Measurements from ENCODE around the gene RBX1.
"Not testable (repeated sequence)": the region's sequence is repeated elsewhere in the genome, so short reads cannot be mapped to it uniquely, and the experiment has no call there.

Gene RBX1

DNA sequence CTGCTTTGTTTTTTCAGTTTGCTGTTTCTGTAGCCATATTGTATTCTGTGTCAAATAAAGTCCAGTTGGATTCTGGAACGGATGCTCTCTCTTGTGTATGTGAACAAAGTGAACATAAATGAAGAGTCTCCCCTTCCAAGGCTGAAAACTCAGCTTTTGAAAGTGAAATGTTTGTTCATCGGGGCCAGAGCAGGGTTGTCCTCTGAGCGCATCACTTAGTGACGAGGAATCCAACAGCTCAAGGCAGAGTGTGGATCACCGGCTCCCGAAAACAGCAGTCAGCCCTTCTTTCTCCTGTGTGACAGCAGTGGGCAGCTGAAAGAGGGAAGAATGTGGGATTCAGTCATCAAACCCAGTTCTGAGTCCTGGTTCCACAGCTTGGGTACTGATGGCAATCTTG, 21.4 kb downstream of the RBX1 start:
- no peak for DNase-seq (ENCODE audit: low read depth)

DNA sequence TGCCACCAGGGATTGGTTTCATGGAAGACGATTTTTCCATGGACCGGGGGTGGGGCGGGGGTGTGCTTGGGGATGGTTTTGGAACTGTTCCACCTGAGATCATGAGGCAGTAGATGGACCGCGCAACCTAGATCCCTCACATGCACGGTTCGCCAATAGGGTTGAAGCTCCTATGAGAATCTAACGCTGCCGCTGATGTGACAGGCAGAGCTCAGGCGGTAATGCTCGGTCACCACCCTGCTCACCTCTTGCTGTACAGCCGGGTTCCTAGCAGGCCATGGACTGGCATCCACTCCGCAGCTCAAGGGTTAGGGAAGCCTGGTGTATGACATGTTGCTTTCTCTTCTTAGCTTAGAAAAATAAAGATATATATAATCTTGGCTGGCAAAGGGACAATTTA, 22.0 kb downstream of the RBX1 start:
- DNase-seq (ENCODE audit: low read depth) = no peak

DNA sequence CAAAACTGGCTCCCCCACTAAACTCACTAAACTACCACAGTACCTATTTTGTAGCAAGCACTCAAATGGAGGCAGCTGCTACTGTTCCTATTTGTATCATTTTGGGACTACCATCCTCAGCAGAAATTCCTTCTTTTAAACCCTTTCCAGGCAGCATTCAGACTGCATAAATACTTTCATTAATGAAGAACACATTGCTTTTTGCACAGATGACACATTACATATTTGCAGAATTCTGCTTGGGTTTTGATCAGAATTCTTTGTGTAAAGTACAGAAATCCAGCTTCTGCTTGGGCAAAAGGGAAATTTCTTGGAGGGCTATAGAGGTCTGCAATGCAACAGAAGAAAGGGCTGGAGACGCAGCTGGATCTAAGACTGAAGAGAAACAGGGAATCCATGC, 24.2 kb downstream of the RBX1 start:
- no peak for DNase-seq (ENCODE audit: low read depth)

DNA sequence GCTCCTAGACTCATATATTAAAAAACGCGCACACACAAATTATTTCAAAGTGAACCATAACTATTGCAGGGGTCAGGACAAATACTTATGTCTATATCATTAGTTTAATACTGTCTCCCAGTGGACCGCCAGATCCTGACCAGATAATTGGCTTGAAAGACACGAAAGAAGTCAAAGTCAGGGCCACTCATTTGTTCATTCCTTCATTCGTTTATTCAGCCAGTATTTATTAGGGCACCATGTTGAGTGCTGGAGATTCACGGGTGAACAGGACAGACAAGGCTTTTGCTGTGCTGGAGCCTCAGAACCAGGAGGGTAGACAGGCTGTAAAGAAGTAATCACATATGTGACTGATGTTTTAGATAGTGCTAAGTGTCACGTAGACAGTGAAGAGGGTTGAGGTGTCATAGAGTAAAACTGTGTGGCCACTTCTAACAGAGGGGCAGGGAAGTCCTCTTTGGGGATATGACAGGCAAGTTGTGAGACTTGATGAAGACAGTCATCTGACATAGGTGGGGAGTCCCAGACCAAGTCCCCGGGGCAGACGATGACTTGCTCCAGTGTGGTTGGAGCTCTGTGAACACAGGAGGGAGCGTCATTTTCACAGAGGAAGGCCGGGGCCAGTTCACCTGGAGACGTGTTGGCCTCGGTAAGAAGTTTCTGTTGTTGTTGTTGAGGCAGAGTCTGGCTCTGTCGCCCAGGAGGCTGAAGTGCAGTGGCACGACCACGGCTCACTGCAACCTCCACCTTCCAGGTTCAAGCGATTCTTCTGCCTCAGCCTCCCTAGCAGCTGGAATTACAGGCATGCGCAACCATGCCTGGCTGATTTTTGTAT, 25.9 kb downstream of the RBX1 start:
- DNase-seq (ENCODE audit: low read depth) = no peak

DNA sequence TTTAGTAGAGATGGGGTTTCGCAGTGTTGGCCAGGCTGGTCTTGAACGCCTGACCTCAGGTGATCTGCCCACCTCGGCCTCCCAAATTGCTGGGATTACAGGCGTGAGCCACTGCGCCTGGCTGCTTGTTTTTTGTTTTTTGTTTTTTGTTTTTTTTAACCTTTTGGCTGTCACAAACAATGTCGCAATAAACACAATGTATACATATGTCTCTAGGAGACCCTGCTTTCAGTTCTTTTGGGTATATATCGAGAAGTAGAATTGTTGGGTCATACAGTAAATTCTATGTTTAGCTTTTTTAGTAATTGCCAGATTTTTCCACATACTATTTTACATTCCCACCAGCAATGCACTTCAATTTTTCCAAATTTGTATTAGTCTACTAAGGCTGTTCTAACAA, 28.0 kb downstream of the RBX1 start:
- no peak for DNase-seq (ENCODE audit: low read depth)

DNA sequence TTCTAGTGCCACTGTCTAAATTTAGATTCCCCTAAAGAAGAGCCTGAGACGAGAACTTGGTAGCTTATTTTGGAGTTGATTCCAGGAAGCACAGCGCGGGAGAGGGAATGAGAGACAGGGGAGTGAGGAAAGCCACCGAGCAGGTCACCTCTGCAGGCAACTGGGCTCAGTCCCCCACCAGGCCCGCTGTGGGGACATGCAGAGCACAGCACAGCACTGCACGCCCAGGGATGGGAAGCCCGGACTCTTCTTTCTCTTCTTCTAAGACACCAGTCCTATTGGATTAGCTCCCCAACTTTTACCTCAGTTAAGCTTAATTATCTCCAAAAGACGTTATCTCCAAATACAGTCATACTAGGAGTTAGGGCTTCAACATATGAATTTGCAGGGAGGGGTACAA, 28.7 kb downstream of the RBX1 start:
- DNase-seq (ENCODE audit: low read depth) = no peak

DNA sequence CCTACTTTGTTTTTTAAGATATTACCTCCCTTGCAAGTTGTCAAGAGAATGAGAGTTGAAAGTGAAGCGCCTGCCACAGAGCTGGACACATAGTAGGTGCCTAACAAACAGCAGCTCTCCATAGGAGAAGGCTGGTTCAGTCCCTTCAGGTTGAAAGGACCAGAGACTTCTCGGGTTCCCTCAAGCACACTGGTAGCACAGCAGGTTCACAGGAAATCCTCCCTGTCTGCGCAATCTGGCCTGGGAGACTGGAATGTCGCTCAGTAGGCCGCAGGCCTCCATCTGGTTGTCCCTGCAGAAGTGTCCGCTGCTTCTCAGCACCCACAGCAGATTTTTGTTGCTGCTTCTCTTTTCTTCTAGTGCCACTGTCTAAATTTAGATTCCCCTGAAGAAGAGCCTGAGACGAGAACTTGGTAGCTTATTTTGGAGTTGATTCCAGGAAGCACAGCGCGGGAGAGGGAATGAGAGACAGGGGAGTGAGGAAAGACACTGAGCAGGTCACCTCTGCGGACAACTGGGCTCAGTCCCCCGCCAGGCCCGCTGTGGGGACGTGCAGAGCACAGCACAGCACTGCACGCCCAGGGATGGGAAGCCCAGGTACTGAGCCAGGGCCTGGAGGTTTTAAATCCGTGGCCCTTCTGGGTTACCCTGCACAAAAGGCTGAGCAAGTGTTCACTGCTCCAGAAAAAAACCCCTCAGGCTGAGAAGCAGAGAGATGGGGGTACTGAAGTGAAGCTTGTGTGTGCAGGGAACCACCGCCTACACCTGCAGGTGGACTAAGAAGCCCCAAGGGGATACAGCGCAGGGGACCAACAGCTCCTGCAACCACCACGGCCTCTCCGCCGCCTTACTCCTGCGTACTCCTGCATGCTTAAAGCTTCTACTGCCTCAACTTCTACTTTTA, 31.6 kb downstream of the RBX1 start:
- no peak for DNase-seq (ENCODE audit: low read depth)

DNA sequence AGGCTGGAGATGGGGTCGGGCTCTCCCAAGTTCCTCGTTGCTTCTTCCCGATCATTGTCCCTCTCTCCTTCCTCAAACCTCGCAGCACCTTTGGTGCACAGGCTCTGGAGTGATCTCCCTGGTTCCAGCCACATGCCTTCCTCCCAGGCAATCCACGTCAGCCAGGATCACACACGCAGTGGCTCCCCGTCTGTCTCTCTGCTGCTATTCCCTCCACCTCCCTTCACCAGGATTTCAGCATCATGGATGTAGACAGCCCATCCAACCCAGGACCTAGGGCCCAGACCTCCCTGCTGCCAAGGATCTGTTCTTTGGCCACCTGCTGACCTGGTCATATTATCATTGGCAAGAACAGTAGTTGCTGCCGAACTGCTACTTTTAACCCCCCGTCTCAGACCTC, 40.1 kb downstream of the RBX1 start:
- no peak for DNase-seq (ENCODE audit: low read depth)

DNA sequence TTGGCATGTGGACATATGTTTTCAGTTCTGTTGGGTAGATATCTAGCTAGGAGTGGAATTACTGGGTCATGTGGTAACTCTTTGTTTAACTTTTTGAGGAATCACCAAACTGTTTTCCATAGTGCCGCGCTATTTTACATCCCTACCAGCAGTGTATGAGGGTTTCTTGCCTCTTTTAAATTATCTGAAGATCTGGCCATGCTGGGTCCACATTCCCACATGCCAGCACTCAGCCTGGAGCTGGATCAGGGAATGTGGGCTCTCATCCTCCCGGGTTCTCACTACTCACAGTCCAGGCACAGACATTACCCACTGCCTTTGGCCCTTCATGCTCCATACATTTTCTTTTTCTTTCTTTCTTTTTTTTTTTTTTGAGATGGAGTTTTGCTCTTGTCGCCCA, 44.6 kb downstream of the RBX1 start:
- DNase-seq (ENCODE audit: low read depth) = no peak

DNA sequence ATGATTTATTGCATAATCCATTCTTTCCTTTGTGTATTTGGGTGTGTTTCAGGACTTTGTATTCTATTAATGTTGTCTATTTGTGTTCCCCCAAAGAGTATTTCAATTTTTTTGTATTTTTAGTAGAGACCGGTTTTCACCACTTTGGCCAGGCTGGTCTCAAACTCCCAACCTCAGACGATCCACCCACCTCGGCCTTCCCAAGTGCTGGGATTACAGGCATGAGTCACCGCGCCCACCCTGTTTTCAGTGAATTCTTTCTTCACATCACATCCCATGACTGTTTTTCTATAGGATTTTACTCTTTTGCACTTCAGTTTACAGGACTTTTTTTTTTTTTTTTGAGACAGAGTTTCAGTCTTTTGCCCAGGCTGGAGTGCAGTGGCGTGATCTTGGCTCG, 46.3 kb downstream of the RBX1 start:
- DNase-seq (ENCODE audit: low read depth) = peak; percentile 7

DNA sequence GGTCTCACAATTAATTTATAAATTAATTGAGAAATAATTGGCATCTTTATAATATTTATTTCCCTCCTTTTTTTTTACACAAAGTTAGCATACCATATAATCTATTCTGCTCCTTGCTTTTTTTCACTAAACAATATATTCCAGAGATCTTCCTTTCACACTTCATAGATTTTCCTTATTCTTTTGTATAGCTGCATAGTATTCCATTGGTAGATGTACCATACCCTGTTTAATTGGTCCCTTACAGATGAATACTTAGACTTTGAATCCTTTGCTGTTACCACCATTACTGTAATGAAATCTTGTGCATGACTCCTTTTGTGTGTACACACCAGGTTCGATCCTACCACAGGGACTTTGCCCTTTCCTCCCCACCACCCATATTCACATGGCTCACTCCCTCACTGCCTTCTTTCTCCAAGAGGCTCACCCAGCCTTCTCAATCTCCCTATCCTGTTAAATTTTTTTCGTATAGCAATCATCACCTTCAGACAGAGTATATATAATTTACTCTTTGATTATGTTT, 48.9 kb downstream of the RBX1 start:
- DNase-seq (ENCODE audit: low read depth) = no peak

DNA sequence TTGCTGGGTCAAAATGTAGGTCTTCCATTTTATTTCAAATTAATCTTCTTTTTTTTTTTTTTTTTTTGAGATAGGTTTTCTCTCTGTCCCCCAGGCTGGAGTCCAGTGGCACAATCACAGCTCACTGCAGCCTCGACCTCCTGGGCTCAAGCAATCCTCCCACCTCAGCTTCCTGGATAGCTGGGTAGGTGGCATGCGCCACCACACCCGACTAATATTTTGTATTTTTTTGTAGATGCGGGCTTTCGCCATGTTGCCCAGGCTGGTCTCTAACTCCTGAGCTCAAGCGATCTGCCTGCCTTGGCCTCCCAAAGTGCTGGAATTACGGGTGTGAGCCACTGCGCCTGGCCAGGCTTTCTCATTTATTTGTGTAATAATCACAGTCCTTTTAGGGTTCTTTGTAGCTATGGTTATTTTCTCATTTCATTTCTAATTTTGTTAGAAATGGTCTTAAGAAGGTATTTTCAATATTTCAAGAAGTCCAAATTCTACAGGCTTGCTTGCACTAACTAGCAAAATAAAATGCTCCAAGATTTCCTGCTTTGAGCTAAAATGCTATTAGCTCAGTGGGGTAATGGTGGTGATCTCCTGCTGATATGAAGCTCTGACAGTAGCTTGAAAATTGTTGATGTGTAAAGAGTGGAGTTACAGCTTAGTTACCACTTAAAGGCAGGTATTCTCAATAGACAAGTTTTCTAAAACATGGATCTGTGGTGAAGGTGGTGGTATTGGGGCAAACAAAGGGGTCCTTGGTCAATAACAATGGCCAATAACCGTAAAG, 50.0 kb downstream of the RBX1 start:
- DNase-seq (ENCODE audit: low read depth) = no peak

DNA sequence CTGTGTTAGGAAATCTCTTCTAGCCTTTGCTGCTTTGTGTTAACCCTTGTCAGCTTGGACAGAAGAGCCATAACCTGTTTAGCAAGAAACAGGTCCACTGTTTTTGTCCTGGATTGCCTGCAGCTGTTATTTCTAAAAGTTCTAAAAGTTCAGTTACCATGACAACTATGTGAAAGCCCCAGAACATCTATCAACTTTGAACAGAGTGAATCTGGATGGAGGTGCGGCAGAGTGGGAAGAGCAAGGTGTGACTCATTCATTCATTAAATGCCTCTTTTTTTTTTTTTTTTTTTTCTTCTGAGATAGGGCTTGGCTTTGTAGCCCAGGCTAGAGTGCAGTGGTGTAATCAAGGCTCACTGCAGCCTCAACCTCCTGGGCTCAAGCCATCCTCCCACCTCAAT, 50.5 kb downstream of the RBX1 start:
- DNase-seq (ENCODE audit: low read depth) = peak; percentile 62

DNA sequence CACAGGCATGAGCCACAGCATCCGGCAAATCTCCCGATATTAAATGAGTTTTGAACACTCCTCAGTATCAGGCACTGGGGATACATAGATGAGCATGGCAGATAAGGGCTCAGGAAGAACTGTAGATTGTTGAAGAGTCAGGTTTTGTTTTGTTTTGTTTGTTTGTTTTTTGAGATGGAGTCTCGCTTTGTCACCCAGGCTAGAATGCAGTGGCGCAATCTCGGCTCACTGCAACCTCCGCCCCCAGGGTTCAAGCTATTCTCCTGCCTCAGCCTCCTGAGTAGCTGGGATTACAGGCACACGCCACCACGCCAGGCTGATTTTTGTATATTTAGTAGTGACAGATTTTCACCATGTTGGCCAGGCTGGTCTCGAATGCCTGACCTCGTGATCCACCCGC, 51.2 kb downstream of the RBX1 start:
- not testable (repeated sequence) for DNase-seq (ENCODE audit: low read depth)

DNA sequence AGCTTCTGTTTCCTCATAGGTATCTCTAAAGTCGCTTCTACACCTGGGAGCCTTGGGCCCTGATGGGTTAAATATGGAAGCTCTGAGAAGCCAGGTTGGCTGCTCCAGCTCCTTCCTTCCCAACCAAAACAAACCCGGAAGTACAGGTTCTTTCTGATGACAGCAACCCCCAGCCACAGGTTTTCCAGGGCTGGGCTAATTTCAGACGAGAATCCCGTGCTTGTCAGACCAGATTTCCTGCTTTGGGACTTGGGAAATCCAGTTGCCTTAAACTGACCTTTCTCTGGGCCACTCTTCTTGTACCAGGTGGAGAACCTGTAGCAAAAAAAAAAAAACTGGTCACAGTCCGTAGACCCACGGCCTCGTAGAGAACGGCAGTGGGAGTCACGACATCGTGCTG, 51.9 kb downstream of the RBX1 start:
- DNase-seq (ENCODE audit: low read depth) = no peak

DNA sequence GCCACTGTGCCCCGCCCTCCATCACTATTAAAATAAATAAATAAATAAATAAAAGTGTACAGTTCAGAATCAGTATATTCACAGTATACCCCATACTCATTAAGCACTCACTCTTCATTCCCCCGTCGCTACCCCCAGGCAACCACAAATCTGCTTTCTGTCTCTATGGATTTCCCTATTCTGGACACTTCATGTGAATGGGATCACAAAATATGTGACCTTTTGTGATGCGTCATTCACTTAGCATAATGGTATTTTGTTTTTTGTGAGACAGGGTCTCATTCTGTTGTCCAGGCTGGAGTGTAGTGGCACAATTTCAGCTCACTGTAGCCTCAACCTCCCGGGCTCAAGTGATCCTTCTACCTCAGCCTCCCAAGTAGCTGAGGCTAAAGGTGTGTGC, 52.8 kb downstream of the RBX1 start:
- no peak for DNase-seq (ENCODE audit: low read depth)

DNA sequence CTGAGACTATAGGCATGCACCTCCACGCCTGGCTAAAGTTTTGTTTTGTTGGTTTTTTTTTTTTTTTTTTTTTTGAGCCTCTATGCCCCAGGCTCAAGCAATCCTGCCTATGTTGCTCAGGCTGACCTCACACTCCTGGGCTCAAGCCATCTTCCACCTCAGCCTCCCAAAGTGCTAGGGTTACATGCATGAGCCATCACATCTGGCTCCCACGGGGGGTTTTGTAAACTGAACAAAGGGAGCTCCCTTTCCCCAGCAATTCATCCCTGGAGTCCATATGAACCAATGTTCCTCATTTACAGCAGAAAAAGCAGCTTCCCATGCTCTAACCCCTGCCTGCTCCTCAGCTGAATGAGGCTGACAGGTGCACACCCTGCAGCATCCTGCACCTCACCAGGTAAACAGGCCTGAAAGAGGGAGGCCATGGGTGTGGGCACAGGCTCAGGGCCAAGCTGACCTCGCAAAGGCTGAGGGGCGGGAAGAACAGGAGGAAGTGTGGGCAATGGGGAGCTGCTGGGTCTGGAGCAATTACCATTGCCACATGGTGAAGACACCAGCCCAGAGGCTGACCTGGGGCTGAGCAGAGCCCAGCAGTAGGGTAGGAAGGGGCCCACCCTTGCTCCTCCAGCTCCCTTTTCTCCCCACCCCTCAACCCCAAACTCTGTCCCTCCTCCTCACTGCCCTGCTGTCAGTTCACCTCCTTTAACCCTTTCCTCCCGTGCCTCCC, 58.2 kb downstream of the RBX1 start:
- DNase-seq (ENCODE audit: low read depth) = peak; percentile 70

DNA sequence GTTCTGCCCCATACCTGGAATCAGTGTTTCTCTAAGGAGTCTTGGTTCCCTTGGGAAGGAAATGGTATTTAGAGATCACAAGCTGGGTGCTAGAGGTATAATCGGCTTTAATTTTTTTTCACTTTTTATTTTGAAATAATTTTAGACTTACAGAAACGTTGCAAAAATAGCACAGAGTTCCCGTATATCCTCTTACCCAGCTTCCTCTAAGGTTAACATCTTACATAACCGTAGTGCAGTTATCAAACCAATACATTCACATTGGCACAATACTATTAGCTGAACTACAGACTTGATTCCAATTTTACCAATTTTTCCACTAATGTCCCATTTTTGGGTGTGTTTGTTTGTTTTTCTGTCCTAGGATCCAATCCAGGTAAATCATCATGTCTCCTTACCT, 63.8 kb downstream of the RBX1 start:
- no peak for DNase-seq (ENCODE audit: low read depth)

DNA sequence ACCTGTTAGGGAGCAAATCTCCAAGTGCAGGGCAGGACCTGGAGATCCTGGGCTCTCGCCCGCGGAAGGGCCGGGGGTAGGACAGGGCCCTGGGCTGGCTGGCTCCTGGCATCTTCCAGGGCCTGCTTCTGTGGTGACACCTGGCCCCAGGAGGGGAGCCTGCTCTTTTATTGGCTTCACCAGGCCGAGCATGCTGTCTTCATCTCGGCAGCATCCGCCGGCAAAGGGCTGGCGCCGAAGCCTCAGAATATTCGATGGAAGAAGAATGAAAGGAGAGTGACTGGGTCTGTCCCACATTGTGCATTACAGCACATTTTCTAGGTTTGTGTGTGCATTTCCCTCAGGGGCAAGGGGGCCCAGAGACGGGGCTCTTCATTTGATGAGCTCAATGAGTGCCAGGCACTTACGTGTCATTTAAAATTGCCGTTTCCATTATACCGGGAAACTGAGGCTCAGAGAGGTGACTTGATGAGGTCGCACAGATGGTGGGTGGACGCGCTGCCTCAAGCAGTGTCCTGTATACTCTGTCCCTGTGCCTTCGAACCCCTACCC, 70.0 kb downstream of the RBX1 start:
- DNase-seq (ENCODE audit: low read depth) = peak; percentile 10

DNA sequence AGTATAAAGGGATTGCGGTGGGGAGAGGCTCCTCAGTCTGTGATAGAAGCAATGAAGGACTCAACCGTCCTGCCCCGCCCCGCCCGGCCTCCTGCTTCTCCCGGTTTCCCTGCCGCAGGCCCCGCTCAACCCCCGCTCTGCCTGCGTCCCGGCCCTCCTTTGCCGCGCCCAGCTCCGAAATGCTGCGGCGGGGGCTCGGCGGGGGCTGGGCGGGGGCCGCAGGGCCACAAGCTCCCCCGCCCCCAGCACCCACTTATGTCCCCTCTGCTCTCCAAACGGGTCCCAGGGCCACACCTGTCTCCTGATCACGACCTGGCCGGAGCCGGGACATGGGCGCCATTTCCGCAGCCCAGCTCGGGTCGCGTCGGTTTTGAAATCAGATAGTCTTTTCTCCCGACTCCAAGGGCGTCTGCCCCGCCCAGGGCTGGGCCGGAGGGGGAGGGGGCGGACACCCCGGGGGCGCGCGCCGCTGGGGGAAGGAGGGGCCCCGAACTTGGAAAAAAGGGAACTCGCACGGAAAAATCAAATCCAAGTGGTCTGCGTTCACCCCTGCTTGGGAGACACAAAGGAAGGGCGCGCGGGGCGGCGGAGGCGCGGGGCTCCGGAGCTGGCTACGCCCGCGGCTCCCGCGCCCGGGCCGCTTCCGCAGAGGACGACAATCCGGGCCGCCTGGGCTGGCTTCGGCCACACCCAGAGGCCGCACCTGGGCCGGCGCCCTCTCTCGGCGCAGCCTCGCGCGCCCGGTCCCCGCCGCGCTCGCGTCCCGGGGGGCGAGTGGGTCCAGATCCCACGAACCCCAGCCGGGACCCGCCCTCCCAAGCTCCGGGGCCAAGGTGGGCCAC, 70.7 kb downstream of the RBX1 start:
- DNase-seq (ENCODE audit: low read depth) = peak; percentile 80

Measured in ELR (cell line).